Naive thymus-derived CD4-positive, alpha-beta T cell (primary cell): ENCODE data around the gene TMEM156. TPM values are rescaled to one million over a fixed set of nuclear protein-coding genes. Genes with fewer than 3 reads are reported as not detected.

ENCODE experiments used
- ATAC-seq: fragments of 150-1000 bp; cut with Tn5 transposase; 2 replicates; pipeline ENCODE4 v1.10.0; 2021; ENCODE audit warnings: mild to moderate bottlenecking, moderate library complexity
- CTCF ChIA-PET: fragments of 350-600 bp; sonication (Branson Sonifier 250); formaldehyde crosslinking; loops from one replicate; lab custom pipeline; 2021; ENCODE audit warnings: antibody characterized with exemption; lab: Charles Lee
- POLR2A ChIA-PET: fragments of 350-600 bp; sonication (Branson Sonifier 250); formaldehyde crosslinking; loops from one replicate; lab custom pipeline; 2021; ENCODE audit warnings: antibody characterized with exemption, inconsistent platforms; lab: Charles Lee
- DNase-seq, 9 donors: peaks; one replicate each; pipeline versions ENCODE4 v3.0.0 to v3.0.0-alpha.2; 2020 to 2022; ENCODE audit warnings: mixed read lengths in 1 of 9
- H3K27ac ChIP-seq: one replicate; pipeline ENCODE4 v1.7.0; 2013; ENCODE audit warnings: mild to moderate bottlenecking, low read depth, low read length, moderate library complexity
- H3K27me3 ChIP-seq, 2 donors: one replicate each; pipeline ENCODE4 v1.7.0; 2013; ENCODE audit warnings: low read length in 2 of 2, mild to moderate bottlenecking in 2 of 2, moderate library complexity in 2 of 2; ENCODE audit not compliant: control insufficient read depth in 2 of 2, insufficient read depth in 2 of 2
- H3K36me3 ChIP-seq, 3 experiments: 1 replicate in 2 of 3; 2 replicates in 1 of 3; pipeline ENCODE4 v1.7.0; 2013; ENCODE audit warnings: low read length in 3 of 3, mild to moderate bottlenecking in 3 of 3, moderate library complexity in 1 of 3; ENCODE audit not compliant: insufficient read depth in 3 of 3, control insufficient read depth in 2 of 3
- H3K4me1 ChIP-seq, 2 donors: one replicate each; pipeline ENCODE4 v1.7.0; 2013; ENCODE audit warnings: low read length in 2 of 2, mild to moderate bottlenecking in 2 of 2, moderate library complexity in 1 of 2; ENCODE audit not compliant: control insufficient read depth in 2 of 2, insufficient read depth in 2 of 2
- H3K4me3 ChIP-seq: 2 replicates; pipeline ENCODE4 v1.7.0; 2013; ENCODE audit warnings: mild to moderate bottlenecking, low read length
- H3K9me3 ChIP-seq, 3 experiments: 1 replicate in 2 of 3; 2 replicates in 1 of 3; pipeline ENCODE4 v1.7.0; 2013; ENCODE audit warnings: low read length in 3 of 3; ENCODE audit not compliant: control insufficient read depth in 2 of 3
- H3K27ac Mint-ChIP-seq, 9 donors: one replicate each; pipeline ENCODE4 v1.8.0; 2020 to 2022; ENCODE audit warnings: mixed read lengths in 9 of 9, mild to moderate bottlenecking in 8 of 9, moderate library complexity in 5 of 9, inconsistent platforms in 2 of 9
- H3K27me3 Mint-ChIP-seq, 5 donors: one replicate each; pipeline ENCODE4 v1.8.0; 2021 to 2022; ENCODE audit warnings: mixed read lengths in 5 of 5, mild to moderate bottlenecking in 1 of 5
- H3K36me3 Mint-ChIP-seq, 5 donors: one replicate each; pipeline ENCODE4 v1.8.0; 2020 to 2022; ENCODE audit warnings: mixed read lengths in 5 of 5, mild to moderate bottlenecking in 3 of 5, inconsistent platforms in 1 of 5
- H3K4me1 Mint-ChIP-seq, 7 donors: one replicate each; pipeline ENCODE4 v1.8.0; 2020 to 2022; ENCODE audit warnings: mixed read lengths in 7 of 7, mild to moderate bottlenecking in 3 of 7, inconsistent platforms in 1 of 7
- H3K4me3 Mint-ChIP-seq, 10 donors: one replicate each; pipeline ENCODE4 v1.8.0; 2020 to 2022; ENCODE audit warnings: mild to moderate bottlenecking in 10 of 10, mixed read lengths in 10 of 10, moderate library complexity in 6 of 10, inconsistent platforms in 2 of 10
- H3K9me3 Mint-ChIP-seq, 11 donors: one replicate each; pipeline ENCODE4 v1.8.0; 2020 to 2022; ENCODE audit warnings: mixed read lengths in 11 of 11, mild to moderate bottlenecking in 4 of 11, inconsistent platforms in 1 of 11, moderate library complexity in 1 of 11
- intact Hi-C, 2 donors: fragments of 100-400 bp; cut with micrococcal nuclease; formaldehyde crosslinking; loops; one replicate each; pipeline ENCODE4 v1.15.1; 2023
- polyA plus RNA-seq, 2 donors: library from polyadenylated mRNA; unstranded; fragments of 300-500 nt; fragmentation: Illumina TruSeq; gene quantifications; one replicate each; pipeline ENCODE4 v1.2.3, GENCODE V29; 2021
- total RNA-seq, 6 experiments: library from RNA in 5 of 6; stranded (reverse) in 5 of 6; gene quantifications; 1 replicate in 5 of 6; 2 replicates in 1 of 6; pipeline ENCODE4 v1.2.3 and lab custom pipeline; 2021 to 2026

TMEM156 gene
- total and polyA plus RNA-seq, 7 experiments from 2014 or later, result 8.6 to 37.0 (median 11.4) TPM

DNA sequence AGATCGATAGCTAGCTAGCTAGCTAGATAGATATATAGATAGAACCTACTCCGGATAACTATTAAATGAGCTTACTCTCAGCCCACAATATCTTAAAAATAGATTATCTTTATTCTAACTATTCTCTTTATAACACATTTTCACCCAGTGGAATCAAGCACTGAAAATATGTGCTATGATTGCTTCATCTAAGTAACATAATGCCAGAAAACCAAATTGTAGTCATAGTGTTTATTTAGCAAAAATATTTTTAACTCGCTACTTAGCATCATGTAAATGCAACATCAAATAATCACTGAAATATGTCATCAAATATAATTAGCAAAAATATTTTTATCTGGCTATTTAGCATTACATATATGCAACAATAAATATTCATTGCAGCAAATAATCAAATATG lies 1.5 kb downstream of the TMEM156 start:
- no peak for DNase-seq
- ATAC-seq, result no peak
- Mint-ChIP-seq H3K36me3 (peaks cover 0 to 13% (median 0%) of the 10 kb centered on the region in 5 donors), H3K27ac (peak overlapping the region; percentile 19 to 93 (median 60)), H3K4me1 (peaks cover 16 to 69% (median 49%) of the 10 kb centered on the region in 7 donors), H3K4me3 (peak overlapping the region; percentile 65 to 89 (median 79)), H3K27me3 (no peaks in the 10 kb centered on the region), H3K9me3 (no peaks in the 10 kb centered on the region)
- ChIA-PET CTCF (interaction anchor here (0.5 to 1.0 kb wide), 3 partner anchors 13 to 124 kb away, joined by 3 read pairs; no protein-coding TSS in a partner anchor), POLR2A (interaction anchor here (0.7 to 7.0 kb wide), 2 partner anchors 14 to 39 kb away, joined by 3 to 76 read pairs; no protein-coding TSS in a partner anchor)
- intact Hi-C loops, result loop anchor here in 1 of 2 donors (5.0 kb wide), 6 partner anchors 43 to 607 kb away; partner anchors contain the start of genes KLF3, LIAS, RPL9 and SMIM14
- Histone ChIP-seq H3K4me3 (peak overlapping the region; percentile 61), H3K27me3 (no peaks in the 10 kb centered on the region), H3K4me1 (peaks cover 33 to 49% of the 10 kb centered on the region in 2 donors), H3K36me3 (no peaks in the 10 kb centered on the region), H3K9me3 (no peaks in the 10 kb centered on the region), H3K27ac (peak overlapping the region; percentile 55)

DNA sequence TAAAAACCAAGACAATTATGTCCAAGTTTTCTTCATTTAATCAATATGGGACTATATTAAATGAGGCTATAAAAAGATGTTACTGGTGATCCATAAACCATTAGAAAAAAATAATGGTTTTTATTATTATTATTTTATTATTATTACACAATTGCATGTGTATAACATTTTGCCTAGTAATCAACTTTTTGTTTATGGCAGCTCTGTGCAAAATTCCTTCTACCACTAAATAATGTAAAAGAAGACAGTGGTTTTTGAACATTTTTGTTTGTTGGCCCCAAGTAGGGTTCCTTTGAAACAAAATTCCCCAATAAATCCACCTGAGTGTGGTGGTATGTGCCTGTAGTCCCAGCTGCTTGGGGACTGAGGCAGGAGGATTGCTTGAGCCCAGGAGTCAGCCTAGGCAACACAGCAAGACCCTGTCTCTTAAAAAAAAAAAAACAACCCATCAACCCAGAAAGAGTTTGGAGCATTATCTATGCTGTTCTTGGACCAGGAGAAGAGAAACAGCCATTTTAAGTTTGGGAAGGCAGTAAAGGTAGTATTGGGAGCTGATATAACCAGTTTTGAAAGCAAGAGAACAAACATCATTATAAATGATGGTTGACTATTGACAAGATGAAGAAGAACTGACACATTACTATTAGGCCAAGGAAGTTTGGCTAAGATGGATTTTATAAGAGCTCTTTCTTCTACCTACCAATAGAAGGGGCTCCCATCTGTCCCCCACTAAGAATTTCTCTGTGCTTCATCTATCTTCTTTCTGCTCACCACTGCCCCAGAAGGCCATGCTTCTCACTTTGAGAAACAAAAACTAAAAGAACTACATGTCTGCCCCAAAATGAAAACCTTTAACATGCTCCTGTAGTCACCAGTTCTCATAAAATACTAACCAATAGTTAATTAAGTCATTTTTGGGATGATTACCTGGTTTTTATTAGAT lies 2.2 kb downstream of the TMEM156 start:
- CTCF ChIA-PET, result interaction anchor here (0.5 to 1.0 kb wide), 5 partner anchors 14 to 124 kb away, joined by 3 read pairs; no protein-coding TSS in a partner anchor
- Mint-ChIP-seq H3K4me3 (peak overlapping the region; percentile 65 to 89 (median 78)), H3K9me3 (no peaks in the 10 kb centered on the region), H3K36me3 (peaks cover 0 to 18% (median 0%) of the 10 kb centered on the region in 5 donors), H3K27ac (peak overlapping the region; percentile 9 to 80 (median 57)), H3K27me3 (no peaks in the 10 kb centered on the region), H3K4me1 (peaks cover 16 to 70% (median 50%) of the 10 kb centered on the region in 7 donors)
- Histone ChIP-seq H3K4me1 (peaks cover 33 to 49% of the 10 kb centered on the region in 2 donors), H3K4me3 (peak overlapping the region; percentile 61), H3K9me3 (no peaks in the 10 kb centered on the region), H3K27me3 (no peaks in the 10 kb centered on the region), H3K36me3 (no peaks in the 10 kb centered on the region), H3K27ac (peak overlapping the region; percentile 55)
- DNase-seq (peak in 3 of 9 donors; percentile 19 to 30 (median 23)), ATAC-seq (peak; percentile 30)
- POLR2A ChIA-PET, result interaction anchor here (0.6 to 7.0 kb wide), 3 partner anchors 15 to 723 kb away, joined by 3 to 76 read pairs (median 5); no protein-coding TSS in a partner anchor
- intact Hi-C loops, result loop anchor here in 1 of 2 donors (5.0 kb wide), 6 partner anchors 43 to 607 kb away; partner anchors contain the start of genes KLF3, LIAS, RPL9 and SMIM14

DNA sequence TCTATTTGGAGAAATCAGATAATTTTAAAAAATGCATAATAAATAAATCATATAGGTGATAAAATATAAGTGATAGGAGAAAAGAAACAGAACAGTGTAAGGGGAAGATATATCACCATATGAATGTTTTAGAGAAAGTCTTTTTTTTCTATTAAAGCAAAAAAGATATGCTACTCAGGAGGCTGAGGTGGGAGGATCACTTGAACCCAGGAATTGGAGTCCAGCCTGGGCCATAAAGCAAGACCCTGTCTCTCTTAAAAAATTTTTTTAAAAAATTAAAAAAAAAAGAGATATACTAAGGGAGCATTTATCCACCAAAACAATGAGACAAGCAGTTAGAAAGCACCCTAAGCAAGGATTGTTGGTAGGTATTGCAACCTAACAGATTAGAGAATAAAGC lies 6.1 kb downstream of the TMEM156 start:
- Histone ChIP-seq H3K4me1 (peaks cover 24 to 32% of the 10 kb centered on the region in 2 donors), H3K27me3 (no peaks in the 10 kb centered on the region), H3K9me3 (no peaks in the 10 kb centered on the region), H3K27ac (no peak overlapping the region), H3K36me3 (no peaks in the 10 kb centered on the region), H3K4me3 (no peak overlapping the region)
- DNase-seq (no peak), ATAC-seq (no peak)
- peaks cover 4 to 44% (median 16%) of the 10 kb centered on the region in 5 donors for H3K36me3 Mint-ChIP-seq
- H3K9me3 Mint-ChIP-seq, result peaks cover 0 to 10% (median 2%) of the 10 kb centered on the region in 11 donors
- peak overlapping the region in 3 of 9 donors; percentile 14 to 38 (median 34) for H3K27ac Mint-ChIP-seq
- ChIA-PET POLR2A (no interaction called here), CTCF (no interaction called here)
- peaks cover 21 to 43% (median 30%) of the 10 kb centered on the region in 7 donors for H3K4me1 Mint-ChIP-seq
- intact Hi-C loops, result no loop called here
- no peak overlapping the region for H3K4me3 Mint-ChIP-seq
- H3K27me3 Mint-ChIP-seq, result no peaks in the 10 kb centered on the region

DNA sequence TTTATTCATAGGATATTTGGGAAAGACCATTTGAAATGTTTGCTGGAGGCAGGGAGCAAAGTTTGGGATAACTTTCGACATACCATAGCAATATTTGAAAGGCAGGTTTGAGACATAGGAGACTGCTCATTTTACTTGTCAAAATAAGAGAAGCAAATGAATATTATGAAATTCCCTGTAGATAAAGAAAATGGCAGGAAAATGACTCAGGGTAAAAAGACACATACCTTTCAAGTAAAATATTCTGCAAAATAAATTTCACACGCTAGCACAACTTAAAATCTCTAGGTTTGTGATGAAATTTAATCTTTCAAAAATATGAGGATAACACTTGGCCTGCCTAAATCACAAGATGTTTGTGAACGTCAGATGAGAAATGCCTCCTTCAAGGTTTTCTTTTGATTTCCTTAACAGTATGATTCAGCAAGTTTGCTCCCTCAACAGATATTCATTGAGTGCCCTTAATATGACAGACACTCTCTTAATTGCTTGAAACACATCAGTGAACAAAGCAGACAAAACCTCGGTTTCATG lies 6.6 kb downstream of the TMEM156 start:
- H3K27me3 Mint-ChIP-seq, result no peaks in the 10 kb centered on the region
- intact Hi-C loops, result no loop called here
- H3K27ac Mint-ChIP-seq, result peak overlapping the region in 4 of 9 donors; percentile 4 to 38 (median 28)
- H3K4me1 Mint-ChIP-seq, result peaks cover 21 to 43% (median 30%) of the 10 kb centered on the region in 7 donors
- ATAC-seq (no peak), DNase-seq (no peak)
- H3K36me3 ChIP-seq, result no peaks in the 10 kb centered on the region
- POLR2A ChIA-PET, result no interaction called here
- H3K27ac ChIP-seq, result no peak overlapping the region
- CTCF ChIA-PET, result no interaction called here
- no peak overlapping the region for H3K4me3 ChIP-seq
- no peaks in the 10 kb centered on the region for H3K27me3 ChIP-seq
- H3K9me3 Mint-ChIP-seq, result peaks cover 0 to 10% (median 2%) of the 10 kb centered on the region in 11 donors
- no peaks in the 10 kb centered on the region for H3K9me3 ChIP-seq
- H3K4me1 ChIP-seq, result peaks cover 24 to 28% of the 10 kb centered on the region in 2 donors
- peaks cover 4 to 47% (median 16%) of the 10 kb centered on the region in 5 donors for H3K36me3 Mint-ChIP-seq
- H3K4me3 Mint-ChIP-seq, result peak overlapping the region in 1 of 10 donors; percentile 6

DNA sequence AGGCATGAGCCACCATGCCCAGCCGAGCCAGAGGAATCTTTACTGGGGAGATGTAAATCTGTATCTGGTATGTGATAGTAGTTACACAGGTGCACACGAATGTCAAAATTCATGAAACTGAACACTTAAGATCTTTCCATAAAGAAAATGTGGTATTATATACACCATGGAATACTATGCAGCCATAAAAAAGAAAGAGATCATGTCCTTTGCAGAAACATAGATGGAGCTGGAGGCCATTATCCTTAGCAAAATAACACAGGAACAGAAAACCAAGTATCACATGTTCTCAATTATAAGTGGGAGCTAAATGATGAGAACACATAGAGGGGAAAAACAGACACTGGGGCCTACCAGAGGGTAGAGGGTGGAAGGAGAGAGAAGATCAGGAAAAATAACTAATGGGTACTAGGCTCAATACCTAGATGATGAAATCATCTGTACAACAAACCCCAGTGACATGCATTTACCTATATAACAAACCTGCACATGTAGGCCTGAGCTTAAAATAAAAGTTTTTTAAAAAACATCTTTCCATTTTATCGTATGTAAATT lies 7.8 kb downstream of the TMEM156 start:
- peaks cover 17 to 20% of the 10 kb centered on the region in 2 donors for H3K4me1 ChIP-seq
- CTCF ChIA-PET, result no interaction called here
- intact Hi-C loops, result no loop called here
- no peaks in the 10 kb centered on the region for H3K27me3 ChIP-seq
- peaks cover 15 to 40% (median 25%) of the 10 kb centered on the region in 7 donors for H3K4me1 Mint-ChIP-seq
- no peaks in the 10 kb centered on the region for H3K9me3 ChIP-seq
- H3K27ac ChIP-seq, result no peak overlapping the region
- no peak overlapping the region for H3K4me3 Mint-ChIP-seq
- no peaks in the 10 kb centered on the region for H3K36me3 ChIP-seq
- DNase-seq, result no peak
- ATAC-seq, result no peak
- peaks cover 4 to 53% (median 16%) of the 10 kb centered on the region in 5 donors for H3K36me3 Mint-ChIP-seq
- H3K27ac Mint-ChIP-seq, result peak overlapping the region in 2 of 9 donors; percentile 7 to 56
- peaks cover 0 to 10% (median 3%) of the 10 kb centered on the region in 11 donors for H3K9me3 Mint-ChIP-seq
- H3K4me3 ChIP-seq, result no peak overlapping the region
- H3K27me3 Mint-ChIP-seq, result no peaks in the 10 kb centered on the region
- POLR2A ChIA-PET, result interaction anchor here (0.8 to 1.6 kb wide), 2 partner anchors 20 to 476 kb away, joined by 3 to 4 read pairs; no protein-coding TSS in a partner anchor

DNA sequence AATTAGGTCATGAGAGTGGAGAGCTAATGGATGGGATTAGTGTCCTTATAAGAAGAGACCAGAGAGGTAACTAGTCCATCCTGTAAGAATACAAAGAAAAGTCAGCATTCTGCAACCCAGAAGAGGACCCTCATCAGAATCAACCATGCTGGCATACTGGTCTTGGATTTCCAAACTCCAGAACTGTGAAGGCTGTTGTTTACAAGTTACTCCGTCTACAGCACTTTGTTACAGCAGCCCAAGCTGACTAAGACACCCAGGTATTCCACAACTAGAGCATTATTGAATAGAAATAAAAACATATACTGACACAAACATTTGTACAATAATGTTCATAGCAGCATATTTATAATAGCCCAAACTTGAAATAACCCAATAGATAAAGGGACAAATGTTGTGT lies 9.2 kb downstream of the TMEM156 start:
- Mint-ChIP-seq H3K27me3 (no peaks in the 10 kb centered on the region), H3K36me3 (peaks cover 4 to 57% (median 20%) of the 10 kb centered on the region in 5 donors), H3K9me3 (peaks cover 0 to 13% (median 5%) of the 10 kb centered on the region in 11 donors), H3K4me1 (peaks cover 6 to 31% (median 13%) of the 10 kb centered on the region in 7 donors), H3K27ac (peak overlapping the region in 1 of 9 donors; percentile 73), H3K4me3 (no peak overlapping the region)
- no peak overlapping the region for H3K4me3 ChIP-seq
- POLR2A ChIA-PET, result interaction anchor here (1.6 kb wide), 1 partner anchor 21 kb away, joined by 4 read pairs; no protein-coding TSS in a partner anchor
- H3K36me3 ChIP-seq, result no peaks in the 10 kb centered on the region
- intact Hi-C loops, result no loop called here
- H3K4me1 ChIP-seq, result peaks cover 10 to 11% of the 10 kb centered on the region in 2 donors
- ATAC-seq (no peak), DNase-seq (no peak)
- no peaks in the 10 kb centered on the region for H3K27me3 ChIP-seq
- no peaks in the 10 kb centered on the region for H3K9me3 ChIP-seq
- H3K27ac ChIP-seq, result no peak overlapping the region
- CTCF ChIA-PET, result no interaction called here
